Stimulated activated CD4-positive, alpha-beta T cell treated with anti-CD3 and anti-CD28 coated beads, Interleukin-1b, Interleukin-23, amount 100 ng/mL, for 4 hours (primary cell): Measurements from ENCODE around the gene PTCH2.
A peak's percentile ranks its signal among the peaks of the same experiment; 100 is the strongest.
"Not testable (repeated sequence)": the region's sequence is repeated elsewhere in the genome, so short reads cannot be mapped to it uniquely, and the experiment has no call there.

Source experiments
- DNase-seq, 2 donors: peaks; one replicate each; pipeline ENCODE4 v3.0.0-alpha.2; 2020; ENCODE audit warnings: low read depth in 2 of 2

Gene PTCH2

DNA sequence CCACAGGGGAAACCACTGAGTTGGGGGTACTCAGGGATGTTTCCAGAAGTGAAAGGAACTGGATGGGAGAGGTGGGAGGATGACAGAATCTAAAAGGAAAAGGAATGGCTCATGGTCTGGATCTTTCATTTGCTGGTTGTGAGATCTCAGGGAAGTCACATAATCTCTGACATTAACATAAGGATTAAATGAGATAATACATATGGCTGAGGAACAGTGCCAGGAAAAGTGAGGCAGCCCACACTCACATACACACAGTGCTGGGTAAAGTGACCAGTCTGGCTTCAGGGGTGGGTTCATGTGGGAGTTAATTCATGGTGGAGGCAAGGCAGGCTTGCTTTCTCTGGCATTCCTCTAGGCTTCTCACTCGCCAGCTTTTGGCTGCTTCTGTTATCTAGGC, 3.9 kb upstream of the PTCH2 start:
- DNase-seq: no peak

DNA sequence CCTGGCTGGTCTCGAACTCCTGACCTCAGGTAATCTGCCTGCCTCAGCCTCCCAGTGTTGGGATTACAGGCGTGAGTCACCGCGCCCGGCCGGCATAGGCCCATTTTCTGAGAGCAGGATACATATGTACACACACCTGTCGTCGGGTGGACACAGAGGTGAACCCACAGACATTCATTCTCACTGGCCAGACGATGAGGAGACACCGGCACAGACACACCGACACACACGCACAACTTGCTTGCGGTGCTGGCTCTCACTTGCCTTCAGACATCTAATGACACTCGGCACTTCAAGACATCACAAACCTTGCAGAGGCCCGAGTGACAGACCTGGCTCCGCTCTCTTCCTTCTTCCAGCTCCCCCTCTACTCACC, 579 bp downstream of the PTCH2 start:
- DNase-seq: no peak

DNA sequence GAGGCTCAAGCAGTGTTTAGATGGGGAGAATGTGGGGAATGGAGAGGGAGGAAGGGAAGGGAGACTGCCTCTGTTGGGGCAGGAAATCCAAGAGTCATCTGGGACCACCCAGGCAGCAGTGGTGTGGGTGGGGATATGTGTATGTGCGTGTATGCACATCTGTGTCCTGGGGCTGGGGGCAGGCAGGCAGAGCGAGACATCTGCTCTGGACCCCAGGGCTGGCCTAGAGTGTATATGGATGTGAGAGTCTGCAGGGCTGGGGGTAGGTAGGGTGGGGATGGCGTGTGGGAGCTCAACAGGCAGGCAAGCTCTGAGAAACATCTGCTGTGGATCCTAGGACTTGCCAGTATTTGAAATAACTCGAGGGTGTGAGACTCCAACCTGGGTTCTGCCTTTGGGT, 3.5 kb downstream of the PTCH2 start:
- DNase-seq: no peak

DNA sequence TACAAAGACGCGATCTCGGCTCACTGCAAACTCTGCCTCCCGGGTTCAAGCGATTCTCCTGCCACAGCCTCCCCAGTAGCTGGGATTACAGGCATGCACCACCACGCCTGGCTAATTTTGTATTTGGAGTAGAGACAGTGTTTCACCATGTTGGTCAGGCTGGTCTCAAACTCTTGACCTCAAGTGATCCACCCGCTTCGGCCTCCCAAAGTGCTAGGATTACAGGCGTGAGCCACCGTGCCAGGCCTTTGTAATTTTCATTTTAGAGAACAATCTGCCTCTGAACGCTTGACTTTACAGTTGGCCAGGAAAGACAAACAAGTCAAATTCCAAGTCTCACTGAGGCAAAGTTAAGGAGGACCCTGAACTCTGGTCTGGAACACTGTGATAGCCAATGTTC, 4.8 kb downstream of the PTCH2 start:
- not testable (repeated sequence) for DNase-seq

DNA sequence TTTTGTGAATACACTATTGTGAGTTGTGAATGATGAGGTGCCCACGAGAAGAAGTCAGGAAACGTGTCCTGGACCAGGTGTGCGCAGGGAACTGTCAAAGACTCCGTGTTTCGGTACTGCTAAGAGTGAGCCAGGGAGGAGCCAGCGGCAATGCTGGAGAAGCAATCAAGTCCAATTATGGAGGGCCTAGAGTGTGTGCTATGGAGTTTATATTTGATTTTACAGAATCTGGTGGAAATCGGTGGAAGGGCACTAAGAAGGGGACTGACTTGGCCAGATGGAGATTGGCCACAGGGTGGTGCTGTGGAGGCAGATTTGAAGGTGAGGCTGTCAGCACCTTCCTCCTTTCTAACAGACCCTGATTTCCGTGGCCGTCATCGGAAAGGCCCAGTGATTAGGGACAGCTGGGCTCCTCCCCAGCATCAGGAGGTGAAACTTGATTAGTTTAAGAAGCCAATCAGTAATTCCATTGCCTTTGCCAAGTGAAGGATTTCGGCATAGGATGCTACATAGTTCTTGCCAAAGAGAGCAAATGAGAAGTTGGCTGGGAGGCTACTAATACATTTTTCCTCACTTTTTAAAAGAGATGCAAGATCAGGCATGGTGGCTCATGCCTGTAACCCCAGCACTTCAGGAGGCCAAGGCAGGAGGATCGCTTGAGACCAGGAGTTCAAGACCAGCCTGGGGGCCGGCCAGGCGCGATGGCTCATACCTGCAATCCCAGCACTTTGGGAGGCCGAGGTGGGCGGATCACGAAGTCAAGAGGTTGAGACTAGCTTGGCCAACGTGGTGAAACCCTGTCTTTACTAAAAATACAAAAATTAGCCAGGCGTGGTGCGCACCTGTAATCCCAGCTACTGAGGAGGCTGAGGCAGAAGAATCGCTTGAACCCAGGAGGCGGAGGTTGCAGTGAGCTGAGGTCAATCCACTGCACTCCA, 7.0 kb downstream of the PTCH2 start:
- DNase-seq: peak; percentile 81 to 85

DNA sequence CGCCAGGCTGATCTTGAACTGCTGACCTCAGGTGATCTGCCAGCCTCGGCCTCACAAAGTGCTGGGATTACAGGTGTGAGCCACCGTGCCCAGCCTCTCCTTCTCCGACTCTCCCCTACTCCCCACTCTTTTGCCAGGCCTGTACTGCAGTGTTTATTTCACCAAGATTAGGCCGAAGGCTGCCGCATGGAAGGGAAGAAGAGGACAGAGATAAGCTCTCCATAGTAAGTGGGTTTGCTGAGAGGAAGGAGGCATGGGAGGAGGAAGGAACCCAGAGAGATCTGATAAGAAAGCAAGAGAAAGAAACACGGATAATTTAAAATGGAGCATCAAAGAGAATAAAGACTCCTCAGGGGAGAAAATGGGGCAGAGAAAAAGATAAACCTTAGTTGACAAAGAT, 8.7 kb downstream of the PTCH2 start:
- DNase-seq: no peak

DNA sequence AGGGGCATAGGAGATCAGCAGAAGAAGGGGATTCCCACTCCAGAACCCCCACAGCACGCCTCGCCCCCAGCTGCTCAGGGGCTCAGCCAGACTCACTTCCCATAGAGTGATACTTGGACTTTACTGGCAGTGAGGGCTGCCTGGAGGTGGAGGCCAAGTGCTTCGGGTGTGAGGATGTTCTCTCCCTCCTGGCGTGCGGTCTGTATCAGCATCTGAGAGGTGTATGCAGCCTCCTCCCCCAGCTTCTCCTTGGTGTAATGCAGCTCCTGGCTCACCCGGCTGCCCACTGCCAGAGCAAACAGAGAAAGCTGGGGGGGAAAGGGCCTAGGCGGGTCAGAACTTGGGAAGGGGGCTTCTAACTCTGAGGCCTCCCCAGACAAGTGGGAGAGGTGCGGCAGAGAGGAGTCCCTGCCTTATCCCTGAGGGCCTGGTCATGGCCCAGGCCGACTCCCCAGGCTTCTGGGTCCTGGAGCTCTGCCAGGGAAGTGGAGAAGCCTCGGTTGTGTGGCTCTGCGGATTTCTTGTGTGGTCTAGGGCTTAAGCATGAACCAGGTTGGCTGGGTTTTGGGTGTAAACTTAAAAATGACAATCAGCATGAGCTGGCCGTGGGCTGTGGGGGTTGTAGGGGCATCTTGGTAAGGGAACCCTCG, 10.9 kb downstream of the PTCH2 start:
- DNase-seq: no peak

DNA sequence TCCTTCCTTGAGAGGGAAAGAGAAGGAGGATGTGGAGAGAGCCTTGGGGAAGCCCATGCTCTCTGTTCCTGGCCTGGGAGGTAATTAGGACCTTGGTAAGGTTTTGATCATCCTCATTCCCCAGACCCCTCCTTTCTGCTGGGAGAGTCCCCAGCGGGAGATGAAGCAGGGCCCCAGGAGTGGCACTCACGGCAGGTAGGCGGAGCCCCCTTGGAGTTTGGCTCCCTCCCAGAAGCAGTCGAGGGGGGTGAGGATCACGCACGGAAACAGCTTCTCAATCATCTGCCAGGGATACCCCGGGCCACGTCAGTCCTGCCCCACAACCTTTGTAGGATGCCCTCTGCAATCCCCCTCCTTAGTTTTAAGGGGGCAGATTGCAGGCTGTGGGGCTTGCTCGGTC, 11.5 kb downstream of the PTCH2 start:
- no peak for DNase-seq

DNA sequence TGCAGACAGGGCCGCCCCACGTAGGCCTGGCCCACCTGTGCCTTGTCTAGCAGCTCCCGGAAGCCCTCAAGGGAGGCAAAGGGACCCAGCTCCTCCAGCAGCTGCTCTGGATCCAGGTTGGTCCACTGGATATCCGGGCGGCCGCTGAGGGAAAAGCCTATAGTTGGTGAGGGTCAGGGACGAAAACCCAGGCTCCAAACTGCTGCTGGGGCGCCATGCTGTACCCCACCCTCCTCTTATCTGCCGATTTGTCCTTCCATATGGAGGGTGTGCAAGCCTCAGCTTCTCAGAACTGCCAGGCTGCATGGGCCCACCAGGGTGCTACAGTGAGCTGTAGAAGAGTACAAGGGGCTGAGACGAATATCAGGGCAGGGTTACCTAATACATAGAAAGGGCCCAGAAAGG, 12.2 kb downstream of the PTCH2 start:
- DNase-seq: no peak

DNA sequence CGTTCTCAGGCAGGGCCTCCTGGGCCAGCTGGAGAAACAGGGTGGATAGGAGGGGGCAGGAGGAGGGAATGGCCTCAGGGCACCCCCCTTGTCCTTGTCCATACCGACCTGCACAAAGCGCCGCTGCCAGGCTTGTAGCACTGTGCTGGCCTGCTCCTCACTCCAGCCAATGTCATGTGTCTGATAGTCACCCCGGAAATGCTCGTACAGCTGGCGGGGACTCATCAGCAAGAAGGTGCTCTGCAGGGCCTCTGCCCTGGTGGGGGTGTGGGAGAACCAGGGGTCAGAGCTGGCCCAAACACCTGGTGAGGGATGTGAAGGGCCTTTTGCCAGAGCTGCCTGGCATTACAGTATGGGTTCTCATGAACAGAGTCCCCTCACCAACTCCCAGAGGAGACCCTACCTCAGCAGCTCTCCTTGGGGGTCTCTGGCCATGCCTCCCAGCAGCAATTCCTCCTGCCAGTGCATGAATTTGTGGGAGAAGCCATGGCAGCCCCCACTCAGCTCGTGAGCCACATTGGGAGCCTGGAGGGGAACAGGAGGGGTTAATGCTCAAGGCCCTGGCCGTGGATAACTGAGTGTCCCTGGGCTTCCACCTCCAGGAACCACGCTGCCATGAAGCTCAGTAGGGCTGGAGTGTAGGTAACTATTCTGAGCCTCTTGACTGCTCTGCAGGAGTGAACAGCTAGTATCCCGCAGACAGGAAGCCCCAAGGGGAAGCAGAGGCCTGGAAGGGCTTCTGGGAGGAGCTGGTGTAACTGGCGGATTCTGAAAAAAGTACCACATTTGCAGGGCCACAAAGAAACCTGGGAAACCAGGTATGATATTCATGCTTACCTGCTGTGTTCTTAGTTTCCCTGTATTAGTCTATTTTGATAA, 13.3 kb downstream of the PTCH2 start:
- DNase-seq: no peak

DNA sequence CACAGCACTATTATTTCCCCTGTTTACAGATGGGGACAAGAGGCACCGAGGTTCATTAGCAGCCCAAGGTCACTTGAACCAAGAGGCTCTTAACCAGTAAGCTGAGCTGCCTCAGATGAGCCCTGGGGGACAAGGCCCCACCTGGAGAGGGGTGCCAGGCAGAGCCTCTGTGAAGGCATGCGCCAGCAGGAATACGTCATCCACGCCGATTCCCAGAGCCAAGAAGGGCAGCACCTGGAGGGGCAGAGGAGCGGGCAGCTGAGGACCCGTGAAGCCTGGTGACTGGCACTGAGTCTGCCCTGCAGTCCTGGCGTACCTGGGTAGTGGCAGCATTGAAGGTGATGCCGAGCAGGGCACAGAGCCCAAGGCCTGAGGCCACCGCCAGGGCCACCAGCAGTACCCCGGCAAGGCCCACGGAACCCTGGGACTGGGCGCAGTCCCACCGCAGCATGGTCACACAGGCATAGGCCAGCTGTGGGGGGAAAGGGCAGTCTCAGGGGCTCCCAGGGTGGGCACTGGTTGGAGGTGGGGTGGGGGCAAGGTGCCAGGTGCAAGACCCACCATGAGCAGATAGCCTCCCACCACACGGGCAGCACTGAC, 14.1 kb downstream of the PTCH2 start:
- no peak for DNase-seq

DNA sequence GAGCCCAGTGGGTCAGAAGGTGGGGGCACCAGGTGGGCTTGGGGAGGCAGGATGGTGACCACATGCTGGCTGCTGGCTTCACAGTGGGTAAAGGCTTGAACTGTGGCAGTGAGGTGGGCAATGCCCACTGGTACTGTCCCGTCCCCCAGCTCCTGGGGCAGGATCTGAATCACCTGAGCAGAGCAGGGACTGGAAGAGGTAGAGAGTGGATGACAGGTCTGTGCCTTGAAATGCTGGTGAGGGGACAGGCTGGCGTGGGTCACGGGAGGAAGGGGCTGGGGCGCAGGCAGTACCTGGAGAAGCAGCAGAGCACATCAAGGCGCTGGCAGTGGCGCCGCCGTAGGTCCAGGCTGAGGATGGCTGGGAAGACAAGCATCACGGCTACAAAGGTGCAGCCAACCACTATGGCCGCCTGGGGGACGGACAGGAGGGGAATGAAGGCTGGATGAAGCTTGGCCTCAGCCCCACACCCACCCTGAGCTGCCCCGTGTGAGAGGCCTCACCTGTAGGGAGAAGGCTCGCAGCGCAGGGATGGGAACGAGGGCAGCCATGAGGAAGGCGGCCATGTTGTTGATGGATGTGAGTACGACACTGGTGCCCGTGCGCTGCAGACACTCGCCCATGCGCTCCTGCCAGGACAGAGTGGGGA, 14.9 kb downstream of the PTCH2 start:
- no peak for DNase-seq

DNA sequence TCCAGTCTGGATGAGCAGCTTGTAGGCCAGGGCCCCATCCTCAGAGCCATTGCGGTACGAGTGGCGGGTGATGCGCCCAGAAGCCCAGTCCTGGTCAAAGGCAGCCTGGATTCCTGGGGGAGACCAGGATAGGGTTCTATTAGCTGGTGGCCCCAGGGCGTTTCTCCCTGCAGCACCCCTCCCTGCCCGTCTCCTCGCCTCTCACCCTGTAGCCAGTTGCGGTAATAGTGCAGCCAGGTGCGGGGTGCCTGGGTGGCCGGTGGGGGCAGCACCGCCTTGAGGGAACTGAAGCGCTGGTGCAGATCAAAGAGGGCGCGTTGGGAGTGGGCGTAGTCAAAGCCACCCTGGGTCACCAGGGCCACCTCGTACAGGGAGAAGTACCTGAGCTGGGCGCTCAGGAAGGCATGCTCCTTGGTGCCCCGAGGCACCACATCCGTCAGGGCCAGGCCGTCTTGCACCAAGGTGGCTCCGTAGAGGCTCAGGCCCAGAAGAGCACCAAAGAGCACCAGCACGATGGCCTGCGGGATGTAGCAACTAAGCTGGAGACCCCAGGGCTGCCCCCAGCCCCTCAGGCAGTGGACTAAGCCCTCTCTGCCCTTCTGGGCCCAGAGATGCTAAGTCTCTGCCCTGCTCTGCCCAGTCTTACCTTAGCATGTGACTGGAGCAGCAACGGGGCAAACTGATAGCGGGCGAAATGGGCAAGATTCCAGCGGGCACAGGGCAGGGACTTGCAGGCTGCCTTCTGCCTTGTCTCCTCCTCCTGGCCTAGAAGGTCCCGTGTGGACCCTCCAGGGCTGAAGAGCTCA, 15.7 kb downstream of the PTCH2 start:
- no peak for DNase-seq

DNA sequence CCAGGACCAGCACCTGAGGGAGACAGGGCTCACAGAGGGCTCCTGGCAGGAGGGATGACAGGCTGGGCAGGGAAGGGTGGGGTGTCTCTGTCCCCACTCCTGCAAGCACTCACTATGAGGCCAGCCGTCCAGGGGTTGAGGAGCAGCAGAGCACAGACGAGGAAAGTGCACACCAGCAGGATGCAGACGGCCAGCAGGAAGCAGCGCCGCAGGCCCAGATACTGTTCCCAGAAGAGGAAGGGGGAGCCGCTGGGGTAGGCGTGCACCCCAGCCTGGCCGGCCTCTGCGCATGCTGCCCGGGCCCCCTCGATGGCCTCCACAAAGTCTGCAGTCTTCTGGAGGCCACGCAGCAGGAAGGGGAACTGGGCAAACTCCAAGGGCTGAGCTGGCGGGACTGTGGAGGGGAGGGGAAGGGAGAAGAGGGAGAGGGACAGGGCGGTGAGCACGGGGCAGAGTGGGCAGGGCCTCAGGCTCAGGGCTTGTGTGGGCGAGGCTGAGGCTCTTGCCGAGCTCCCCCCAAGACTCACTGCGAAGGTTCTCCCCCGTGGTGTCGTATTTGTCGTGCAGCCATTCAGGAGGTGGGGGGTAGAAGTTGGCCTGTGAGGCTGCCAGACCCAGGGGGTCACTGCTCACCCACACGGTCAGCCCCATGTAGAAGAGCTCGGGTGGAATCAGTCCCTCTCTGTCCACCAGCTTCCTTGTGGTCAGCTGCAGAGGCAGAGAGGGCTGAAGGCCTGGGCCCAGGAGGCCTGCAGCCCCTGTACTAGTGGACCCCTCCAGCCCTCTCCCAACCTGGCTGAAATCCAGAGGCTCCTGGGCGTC, 16.5 kb downstream of the PTCH2 start:
- DNase-seq: no peak

DNA sequence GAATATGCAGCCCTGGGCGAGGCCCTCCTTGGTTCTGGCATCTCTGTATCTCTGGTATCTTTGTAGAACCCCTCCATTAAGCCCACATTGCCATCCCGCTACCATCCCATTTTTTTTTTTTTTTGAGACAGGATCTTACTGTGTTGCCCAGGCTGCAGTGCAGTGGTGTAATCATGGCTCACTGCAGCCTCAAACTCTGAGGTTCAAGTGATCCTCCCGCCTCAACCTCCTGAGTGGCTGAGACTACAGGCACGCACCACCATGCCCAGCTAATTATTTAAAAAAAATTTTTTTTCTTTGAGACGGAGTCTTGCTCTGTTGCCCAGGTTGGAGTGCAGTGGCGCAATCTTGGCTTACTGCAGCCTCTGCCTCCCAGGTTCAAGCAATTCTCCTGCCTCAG, 18.7 kb downstream of the PTCH2 start:
- not testable (repeated sequence) for DNase-seq

DNA sequence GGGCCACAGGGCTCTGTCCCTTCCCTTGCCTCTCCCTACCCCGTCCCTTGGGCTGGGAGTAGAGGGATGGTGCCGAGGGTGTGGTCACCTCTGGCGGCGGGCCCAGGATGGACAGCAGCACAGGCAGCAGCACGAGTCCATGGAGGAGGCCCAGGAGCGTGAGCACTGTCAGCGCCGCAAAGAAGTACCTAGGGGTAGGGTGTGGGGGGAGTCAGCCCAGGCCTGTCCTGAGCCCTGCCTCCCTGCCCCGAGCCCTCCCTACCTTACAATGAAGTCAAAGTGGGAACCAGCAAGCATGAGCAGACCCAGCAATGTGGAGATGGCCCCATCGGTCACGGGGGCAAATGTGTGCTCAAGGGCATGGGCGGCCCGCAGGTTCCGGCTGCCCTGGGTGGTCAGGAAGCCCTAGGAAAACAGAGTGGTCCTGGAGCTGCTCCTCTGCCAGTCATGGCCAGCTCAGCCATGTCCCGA, 20.0 kb downstream of the PTCH2 start:
- no peak for DNase-seq

DNA sequence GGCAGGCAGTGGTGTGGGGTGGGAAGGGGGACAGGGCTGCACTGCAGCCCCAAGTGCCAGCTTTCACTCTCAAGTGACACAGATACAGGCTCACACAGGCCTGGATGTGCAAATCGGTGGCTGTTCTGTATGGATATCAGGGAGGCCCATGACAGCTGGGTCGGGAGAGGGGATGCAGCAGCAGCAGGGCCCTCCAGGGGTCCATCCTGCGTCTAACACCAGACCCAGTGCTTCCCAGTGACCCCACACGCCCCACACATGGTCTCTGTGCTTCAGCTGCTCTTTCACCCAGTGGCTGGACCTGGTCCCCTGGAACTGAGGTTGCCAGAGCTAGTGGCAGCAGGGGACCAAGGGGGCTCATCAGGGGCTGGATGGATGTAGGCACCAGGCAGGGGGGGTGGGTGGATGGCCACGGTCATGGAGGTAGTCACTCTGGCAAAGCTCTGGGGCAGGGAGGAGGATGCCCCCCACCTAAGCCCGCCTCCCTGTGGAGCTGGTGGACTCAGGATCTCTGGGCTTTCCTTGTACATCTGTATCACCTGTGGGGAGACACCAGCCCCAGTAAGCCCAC, 20.8 kb downstream of the PTCH2 start:
- no peak for DNase-seq

DNA sequence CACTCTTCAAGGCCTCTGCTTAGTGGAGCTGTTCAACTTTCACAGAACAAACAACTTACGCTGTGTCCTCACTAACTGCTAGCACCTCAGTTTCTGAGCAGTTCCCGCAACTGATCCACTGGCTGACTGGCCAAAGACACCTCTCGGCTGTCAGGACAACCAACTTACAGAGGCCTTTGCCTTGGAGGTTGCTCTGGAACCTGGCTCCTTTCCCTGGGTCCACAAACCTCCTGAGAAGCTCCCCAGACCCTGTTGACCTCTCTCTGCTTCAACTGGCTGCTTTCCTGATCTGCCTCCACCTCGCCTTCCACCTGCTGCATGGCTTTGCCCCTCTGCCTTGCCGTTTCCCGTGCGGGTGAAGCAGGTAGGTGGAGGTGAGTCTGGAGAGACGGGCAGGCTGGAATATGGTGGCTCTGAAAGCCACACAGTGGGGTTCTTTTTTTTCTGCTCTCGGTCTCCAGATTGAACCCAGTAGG, 21.8 kb downstream of the PTCH2 start:
- DNase-seq: no peak
